Measurements from ENCODE around the gene SSH3.

DNA sequence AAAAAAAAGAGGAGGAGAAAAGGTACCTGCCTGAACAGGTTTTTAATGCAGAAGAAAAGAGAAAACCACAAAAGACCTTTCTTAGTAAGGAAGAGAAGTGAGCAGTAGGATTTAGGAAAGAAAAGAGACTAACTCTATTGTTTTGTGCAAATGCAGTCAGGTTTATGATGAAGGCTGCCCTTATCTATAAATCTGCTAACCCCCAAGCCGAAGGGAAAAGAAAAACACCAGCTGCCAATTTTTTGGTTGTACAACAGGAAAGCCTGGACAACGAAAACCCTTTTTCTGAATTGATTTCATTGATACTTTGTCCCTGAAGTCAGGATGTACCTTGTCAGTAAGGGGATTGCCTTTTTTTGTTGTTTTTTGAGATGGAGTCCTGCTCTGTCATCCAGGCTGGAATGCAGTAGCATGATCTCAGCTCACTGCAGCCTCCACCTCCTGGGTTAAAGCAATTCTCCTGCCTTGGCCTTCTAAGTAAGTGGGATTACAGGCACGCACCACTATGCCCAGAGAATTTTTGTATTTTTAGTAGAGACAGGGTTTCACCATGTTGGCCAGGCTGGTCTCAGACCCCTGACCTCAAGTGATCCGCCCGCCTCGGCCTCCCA lies 28.9 kb downstream of the SSH3 start:
- TF ChIP-seq, protein P1, sequence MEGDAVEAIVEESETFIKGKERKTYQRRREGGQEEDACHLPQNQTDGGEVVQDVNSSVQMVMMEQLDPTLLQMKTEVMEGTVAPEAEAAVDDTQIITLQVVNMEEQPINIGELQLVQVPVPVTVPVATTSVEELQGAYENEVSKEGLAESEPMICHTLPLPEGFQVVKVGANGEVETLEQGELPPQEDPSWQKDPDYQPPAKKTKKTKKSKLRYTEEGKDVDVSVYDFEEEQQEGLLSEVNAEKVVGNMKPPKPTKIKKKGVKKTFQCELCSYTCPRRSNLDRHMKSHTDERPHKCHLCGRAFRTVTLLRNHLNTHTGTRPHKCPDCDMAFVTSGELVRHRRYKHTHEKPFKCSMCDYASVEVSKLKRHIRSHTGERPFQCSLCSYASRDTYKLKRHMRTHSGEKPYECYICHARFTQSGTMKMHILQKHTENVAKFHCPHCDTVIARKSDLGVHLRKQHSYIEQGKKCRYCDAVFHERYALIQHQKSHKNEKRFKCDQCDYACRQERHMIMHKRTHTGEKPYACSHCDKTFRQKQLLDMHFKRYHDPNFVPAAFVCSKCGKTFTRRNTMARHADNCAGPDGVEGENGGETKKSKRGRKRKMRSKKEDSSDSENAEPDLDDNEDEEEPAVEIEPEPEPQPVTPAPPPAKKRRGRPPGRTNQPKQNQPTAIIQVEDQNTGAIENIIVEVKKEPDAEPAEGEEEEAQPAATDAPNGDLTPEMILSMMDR (IDR thresholded peaks at IDR 0.05; ENCODE audit: low read depth, low read length, poor library complexity, severe bottlenecking), result no peak
- TF ChIP-seq EZH2phosphoT487 (IDR thresholded peaks at IDR 0.05; ENCODE audit: borderline replicate concordance, low read length), result no peak

All from DOHH2 (cell line).